SK-N-MC (cell line): ENCODE results near the gene HOXC13.

ENCODE experiments used
- EZH2 ChIP-seq: fragments of 200-600 bp; sonication (generic); IDR thresholded peaks from one replicate; pipeline ENCODE4 v1.6.1; 2017; ENCODE audit warnings: antibody characterized with exemption
- FOXP2 ChIP-seq: optimal IDR thresholded peaks from 2 replicates; pipeline ENCODE3; 2011; ENCODE audit warnings: mild to moderate bottlenecking, moderate library complexity; ENCODE audit not compliant: insufficient read depth; ENCODE audit errors: extremely low read length, control extremely low read depth
- POLR2AphosphoS5 ChIP-seq: IDR thresholded peaks from 2 replicates; pipeline ENCODE4 v1.6.1; 2012; ENCODE audit warnings: mild to moderate bottlenecking, low read depth, low read length, borderline replicate concordance

- TF ChIP-seq POLR2AphosphoS5 (no peak), EZH2 (no peak), FOXP2 (no peak)
These were observed 6.6 kb upstream of the HOXC13 start for GRCh38 chr12:53931844-53932581.
